GM12864 (cell line): ENCODE results near the gene CCDC192.

Experiments
- DNase-seq: peaks from one replicate; pipeline ENCODE4 v3.0.0-alpha.2; 2011; ENCODE audit warnings: low read depth
- H3K4me3 ChIP-seq: 2 replicates; pipeline ENCODE4 v1.5.1; 2011; ENCODE audit warnings: mild to moderate bottlenecking, low read depth, low read length, control low read depth
- CTCF ChIP-seq: IDR thresholded peaks from 2 replicates; pipeline ENCODE4 v1.5.1; 2011; ENCODE audit warnings: low read depth, mild to moderate bottlenecking, moderate library complexity, low read length, control low read depth, inconsistent platforms; ENCODE audit errors: missing control alignments

The CCDC192 gene

GRCh38 chr5:127987354-127988145 is 284.4 kb downstream of the CCDC192 start:
- no peak for DNase-seq
- no peak overlapping the region for H3K4me3 ChIP-seq
- TF ChIP-seq CTCF, result no peak

- H3K4me3 ChIP-seq, result no peak overlapping the region
- TF ChIP-seq CTCF, result no peak
- DNase-seq, result no peak
These were observed 285.1 kb downstream of the CCDC192 start for GRCh38 chr5:127988146-127988760.
